OCI-LY7 (cell line): ENCODE results near the gene PPP1R37.

Experiments used
- CTCF ChIP-seq: fragments of 200-600 bp; sonication (generic); conservative IDR thresholded peaks from 2 replicates; pipeline ENCODE4 v1.5.1; 2014; ENCODE audit warnings: mild to moderate bottlenecking, antibody characterized with exemption, low read length, moderate library complexity, mixed read lengths
- EZH2phosphoT487 ChIP-seq: fragments of 200-600 bp; sonication (generic); IDR thresholded peaks from 2 replicates; pipeline ENCODE4 v1.6.1; 2018; ENCODE audit warnings: low read depth, borderline replicate concordance, mild to moderate bottlenecking, mixed run types, antibody characterized with exemption, low read length, moderate library complexity, mixed read lengths

- TF ChIP-seq CTCF (no peak), EZH2phosphoT487 (no peak)
Measured at GRCh38 chr19:45154064-45154827, 61.3 kb downstream of the PPP1R37 start.
